A549 (cell line): ENCODE results near the gene HGF. TPM values are rescaled to one million over a fixed set of nuclear protein-coding genes. Genes with fewer than 3 reads are reported as not detected.

Source experiments
- ATAC-seq, 2 experiments: fragments of 200-7000 bp in 1 of 2; fragments of >200 bp in 1 of 2; cut with Nextera tagmentation in 1 of 2; cut with Tn5 transposase in 1 of 2; 3 replicates each; pipeline versions ENCODE4 v1.8.0 to v1.9.1; 2018 to 2020; ENCODE audit warnings: mild to moderate bottlenecking in 1 of 2, moderate library complexity in 1 of 2
- CTCF ChIA-PET: fragments of 300-600 bp; sonication (Branson Sonifier 250); formaldehyde crosslinking; extraction: SDS; loops from one replicate; lab custom pipeline; 2021; ENCODE audit warnings: antibody characterized with exemption, inconsistent platforms; lab: Yijun Ruan, JAX
- POLR2A ChIA-PET: fragments of 350-600 bp; formaldehyde crosslinking; extraction: SDS; loops from one replicate; lab custom pipeline; 2021; ENCODE audit warnings: antibody characterized with exemption, inconsistent platforms; lab: Yijun Ruan, JAX
- DNase-seq, 2 experiments: peaks; one replicate each; pipeline versions ENCODE4 v3.0.0 to v3.0.0-alpha.2; 2011 to 2016; ENCODE audit warnings: low read depth in 1 of 2, low spot score in 1 of 2
- FAIRE-seq: peaks from 2 replicates; lab custom pipeline; 2011; peaks lifted over from hg19 to GRCh38; lab: Jason Lieb, UNC
- H3K27ac ChIP-seq, 2 experiments: fragments of >200 bp; sonication (Bioruptor Twin); formaldehyde crosslinking; 3 replicates each; pipeline ENCODE4 v1.5.1; 2016 to 2017
- H3K4me1 ChIP-seq: fragments of >200 bp; sonication (Bioruptor Twin); formaldehyde crosslinking; 3 replicates; pipeline ENCODE4 v1.6.1; 2016
- H3K4me2 ChIP-seq: fragments of >200 bp; sonication (Bioruptor Twin); formaldehyde crosslinking; 3 replicates; pipeline ENCODE4 v1.6.1; 2016
- H3K4me3 ChIP-seq: fragments of >200 bp; sonication (Bioruptor Twin); formaldehyde crosslinking; 3 replicates; pipeline ENCODE4 v1.5.1; 2016
- H3K9me3 ChIP-seq: fragments of >200 bp; sonication (Bioruptor Twin); formaldehyde crosslinking; 3 replicates; pipeline ENCODE4 v1.6.1; 2016
- ATOH8 ChIP-seq: fragments of 250-450 bp; sonication (Bioruptor Pico); IDR thresholded peaks from 2 replicates; pipeline ENCODE4 v1.5.0; 2020; ENCODE audit warnings: low read depth, mild to moderate bottlenecking, moderate library complexity
- BCL3 ChIP-seq: fragments of >200 bp; sonication (Bioruptor Twin); formaldehyde crosslinking; IDR thresholded peaks from 3 replicates; pipeline ENCODE4 v1.6.1; 2016
- CBX2 ChIP-seq: fragments of 200-600 bp; sonication (generic); IDR thresholded peaks from 2 replicates; pipeline ENCODE4 v1.6.1; 2016; ENCODE audit warnings: low read depth, mild to moderate bottlenecking, borderline replicate concordance
- CTCF ChIP-seq: fragments of >200 bp; sonication (Bioruptor Twin); formaldehyde crosslinking; IDR thresholded peaks from 3 replicates; pipeline ENCODE4 v1.5.1; 2016
- E2F6 ChIP-seq: IDR thresholded peaks from 2 replicates; pipeline ENCODE4 v1.6.1; 2012; ENCODE audit warnings: low read depth, borderline replicate concordance
- EP300 ChIP-seq, 2 experiments: fragments of >200 bp; sonication (Bioruptor Twin); formaldehyde crosslinking; IDR thresholded peaks; 2 replicates in 1 of 2; 3 replicates in 1 of 2; pipeline ENCODE4 v1.6.1; 2016 to 2017
- HEYL ChIP-seq: fragments of 250-450 bp; sonication (Bioruptor Pico); IDR thresholded peaks from 2 replicates; pipeline ENCODE4 v1.8.0; 2021; ENCODE audit warnings: mild to moderate bottlenecking, moderate library complexity
- HMGXB4 ChIP-seq: fragments of 250-450 bp; sonication (Bioruptor Pico); IDR thresholded peaks from 2 replicates; pipeline ENCODE4 v1.5.0; 2021; ENCODE audit warnings: mild to moderate bottlenecking, moderate library complexity, borderline replicate concordance
- KDM1A ChIP-seq: fragments of 200-600 bp; sonication (generic); IDR thresholded peaks from 2 replicates; pipeline ENCODE4 v1.6.1; 2016; ENCODE audit warnings: low read depth, mild to moderate bottlenecking
- MAZ ChIP-seq: fragments of 150-350 bp; IDR thresholded peaks from 2 replicates; pipeline ENCODE4 v1.6.1; 2014; ENCODE audit warnings: antibody characterized with exemption, low read depth, low read length, borderline replicate concordance
- MYC ChIP-seq: IDR thresholded peaks from 2 replicates; pipeline ENCODE4 v1.6.1; 2012; ENCODE audit warnings: mild to moderate bottlenecking, inconsistent platforms, low read length, improper control_type of control experiment, borderline replicate concordance
- NFE2L2 ChIP-seq: fragments of 150-350 bp; conservative IDR thresholded peaks from 2 replicates; pipeline ENCODE4 v1.6.1; 2014; ENCODE audit warnings: low read length
- POLR2AphosphoS2 ChIP-seq: conservative IDR thresholded peaks from 2 replicates; pipeline ENCODE4 v1.6.1; 2012; ENCODE audit warnings: low read length, improper control_type of control experiment, inconsistent platforms
- RAD21 ChIP-seq, 2 experiments: fragments of >200 bp in 1 of 2; sonication (Bioruptor Twin) in 1 of 2; formaldehyde crosslinking in 1 of 2; IDR thresholded peaks in 1 of 2; conservative IDR thresholded peaks in 1 of 2; 2 replicates in 1 of 2; 3 replicates in 1 of 2; pipeline ENCODE4 v1.6.1; 2012 to 2018; ENCODE audit warnings: inconsistent platforms in 1 of 2
- SMC3 ChIP-seq: fragments of >200 bp; sonication (Bioruptor Twin); formaldehyde crosslinking; IDR thresholded peaks from 3 replicates; pipeline ENCODE4 v1.6.1; 2018; ENCODE audit warnings: inconsistent platforms
- SREBF2 ChIP-seq: fragments of 450-650 bp; IDR thresholded peaks from 2 replicates; pipeline ENCODE4 v1.6.1; 2014; ENCODE audit warnings: mild to moderate bottlenecking, moderate library complexity
- TP53 ChIP-seq: fragments of 250-450 bp; sonication (Bioruptor Pico); IDR thresholded peaks from 2 replicates; pipeline ENCODE4 v1.5.0; 2021; ENCODE audit warnings: mild to moderate bottlenecking, moderate library complexity
- ZC3H11A ChIP-seq: fragments of 450-650 bp; IDR thresholded peaks from 2 replicates; pipeline ENCODE4 v1.6.1; 2014; ENCODE audit warnings: antibody characterized with exemption, mild to moderate bottlenecking
- WGBS: methylation state at CpG from one replicate; pipeline ENCODE4 v1.1.6; 2017; ENCODE audit errors: missing lambda C conversion rate; 5-methylcytosine and 5-hydroxymethylcytosine counted together
- polyA plus RNA-seq, 4 experiments: library from polyadenylated mRNA; depleted of rRNA in 3 of 4; stranded (reverse); fragments of >200 nt; fragmentation: RNase III in 1 of 4; extraction: RNeasy Plus Mini Kit Qiagen cat#74134 plus additional on column Dnase treatment in 1 of 4; gene quantifications; 2 replicates in 3 of 4; 3 replicates in 1 of 4; pipeline ENCODE4 v1.2.3, GENCODE V29; 2011 to 2017

Gene HGF
- polyA plus RNA-seq, 2 of the 4 experiments (the other 2 are of a cell fraction), result 0.06 to 0.31 TPM

GRCh38 chr7:81777697-81778096, 7.8 kb upstream of the HGF start:
- POLR2A ChIA-PET, result no interaction called here
- peaks cover 10% of the 10 kb centered on the region; the same call in 2 of the 3 replicates for H3K4me1 ChIP-seq
- CTCF ChIA-PET, result interaction anchor here (0.6 to 1.1 kb wide), 3 partner anchors 19 to 946 kb away, joined by 3 read pairs; no protein-coding TSS in a partner anchor
- DNase-seq (no peak), ATAC-seq (no peak), FAIRE-seq (no peak)
- no peak overlapping the region for H3K27ac ChIP-seq
- TF ChIP-seq E2F6 (no peak), MAZ (no peak), POLR2AphosphoS2 (no peak), SREBF2 (no peak), ZC3H11A (no peak)
- H3K9me3 ChIP-seq, result no peaks in the 10 kb centered on the region
- H3K4me2 ChIP-seq, result no peak overlapping the region
- H3K4me3 ChIP-seq, result no peak overlapping the region

- peaks cover 10% of the 10 kb centered on the region; the same call in 2 of the 3 replicates for H3K4me1 ChIP-seq
- 69% methylated on average over 5 of the region's 5 CpGs for WGBS
- POLR2A ChIA-PET, result no interaction called here
- H3K4me3 ChIP-seq, result no peak overlapping the region
- no peak for DNase-seq
- H3K9me3 ChIP-seq, result no peaks in the 10 kb centered on the region
- ATAC-seq, result peak in 1 of 2 experiments; percentile 58; a peak in 2 of 6 replicates
- TF ChIP-seq CTCF (peak; percentile 22; the same call in 1 of the 3 replicates), CBX2 (no peak), RAD21 (conservative IDR thresholded peaks at IDR 0.05 in 1 of 2, IDR thresholded peaks at IDR 0.05 in 1 of 2) (peak; percentile 34 to 39; a peak in 3 of 5 replicates), SMC3 (peak; percentile 48; the same call in 2 of the 3 replicates), BCL3 (no peak), KDM1A (no peak)
- no peak overlapping the region for H3K4me2 ChIP-seq
- CTCF ChIA-PET, result interaction anchor here (1.1 kb wide), 2 partner anchors 18 to 277 kb away, joined by 3 read pairs; no protein-coding TSS in a partner anchor
- FAIRE-seq, result no peak
- no peak overlapping the region for H3K27ac ChIP-seq
Measured at GRCh38 chr7:81776948-81777630, 7.2 kb upstream of the HGF start.

- Histone ChIP-seq H3K27ac (no peak overlapping the region), H3K4me3 (no peak overlapping the region), H3K9me3 (no peaks in the 10 kb centered on the region), H3K4me1 (peaks cover 6% of the 10 kb centered on the region; the same call in 2 of the 3 replicates), H3K4me2 (no peak overlapping the region)
- TF ChIP-seq TP53 (CRISPR knock-in tag), result no peak
- TF ChIP-seq MYC, result no peak
- TF ChIP-seq RAD21 (conservative IDR thresholded peaks at IDR 0.05 in 1 of 2, IDR thresholded peaks at IDR 0.05 in 1 of 2), result no peak
- no peak for TF ChIP-seq POLR2AphosphoS2
- no peak for TF ChIP-seq HEYL (CRISPR knock-in tag)
- no peak for TF ChIP-seq HMGXB4 (CRISPR knock-in tag)
- TF ChIP-seq EP300 (IDR thresholded peaks at IDR 0.05), result no peak
- no peak for TF ChIP-seq NFE2L2
- no peak for TF ChIP-seq ATOH8 (CRISPR knock-in tag)
- FAIRE-seq (no peak), ATAC-seq (no peak), DNase-seq (no peak)
- POLR2A ChIA-PET, result no interaction called here
- CTCF ChIA-PET, result interaction anchor here (1.7 kb wide), 1 partner anchor 36 kb away, joined by 5 read pairs; no protein-coding TSS in a partner anchor
- WGBS, result 84% methylated on average over 1 of the region's 1 CpG
Measured at GRCh38 chr7:81776161-81776560, 6.3 kb upstream of the HGF start.
